Measurements from ENCODE around the gene KLHL18.
"Not testable (repeated sequence)": the region's sequence is repeated elsewhere in the genome, so short reads cannot be mapped to it uniquely, and the experiment has no call there.

Gene KLHL18

GRCh38 chr3:47362701-47363100 is 80.0 kb downstream of the KLHL18 start:
- no peak for DNase-seq (ENCODE audit: low read depth)

GRCh38 chr3:47365213-47366153 is 82.7 kb downstream of the KLHL18 start:
- DNase-seq (ENCODE audit: low read depth): no peak

GRCh38 chr3:47366833-47367232 is 84.1 kb downstream of the KLHL18 start:
- no peak for DNase-seq (ENCODE audit: low read depth)

- no peak for DNase-seq (ENCODE audit: low read depth)
Measured at GRCh38 chr3:47367631-47368030, 84.9 kb downstream of the KLHL18 start.

- DNase-seq (ENCODE audit: low read depth): not testable (repeated sequence)
Measured at GRCh38 chr3:47370020-47370419, 87.3 kb downstream of the KLHL18 start.

GRCh38 chr3:47370887-47371697 is 88.3 kb downstream of the KLHL18 start:
- DNase-seq (ENCODE audit: low read depth): no peak

- DNase-seq (ENCODE audit: low read depth): no peak
Measured at GRCh38 chr3:47374587-47374986, 91.8 kb downstream of the KLHL18 start.

- no peak for DNase-seq (ENCODE audit: low read depth)
Measured at GRCh38 chr3:47376393-47376792, 93.6 kb downstream of the KLHL18 start.

- no peak for DNase-seq (ENCODE audit: low read depth)
Measured at GRCh38 chr3:47377186-47377585, 94.4 kb downstream of the KLHL18 start.

GRCh38 chr3:47378869-47379268 is 96.1 kb downstream of the KLHL18 start:
- no peak for DNase-seq (ENCODE audit: low read depth)

- no peak for DNase-seq (ENCODE audit: low read depth)
Measured at GRCh38 chr3:47379411-47379899, 96.7 kb downstream of the KLHL18 start.

- no peak for DNase-seq (ENCODE audit: low read depth)
Measured at GRCh38 chr3:47380026-47380600, 97.4 kb downstream of the KLHL18 start.

- peak; percentile 89 for DNase-seq (ENCODE audit: low read depth)
Measured at GRCh38 chr3:47380601-47381316, 98.0 kb downstream of the KLHL18 start, which contains the start of gene PTPN23. TSS of gene PTPN23 (plus strand) at chr3:47381021. CDS start at chr3:47381097, 76 bp downstream.

- DNase-seq (ENCODE audit: low read depth): peak; percentile 41
Measured at GRCh38 chr3:47381317-47382157, 98.8 kb downstream of the KLHL18 start.

- no peak for DNase-seq (ENCODE audit: low read depth)
Measured at GRCh38 chr3:47384425-47384824, 101.7 kb downstream of the KLHL18 start.

- no peak for DNase-seq (ENCODE audit: low read depth)
Measured at GRCh38 chr3:47385007-47385406, 102.3 kb downstream of the KLHL18 start.

GRCh38 chr3:47385796-47386195 is 103.1 kb downstream of the KLHL18 start:
- DNase-seq (ENCODE audit: low read depth): no peak

GRCh38 chr3:47392933-47393332 is 110.2 kb downstream of the KLHL18 start:
- no peak for DNase-seq (ENCODE audit: low read depth)

- no peak for DNase-seq (ENCODE audit: low read depth)
Measured at GRCh38 chr3:47394140-47394870, 111.6 kb downstream of the KLHL18 start.

GRCh38 chr3:47394881-47395280 is 112.1 kb downstream of the KLHL18 start:
- DNase-seq (ENCODE audit: low read depth): no peak
